PC-9 (cell line): ENCODE data around the gene MBP.

ENCODE experiments used
- EZH2 ChIP-seq: fragments of 200-600 bp; sonication (generic); IDR thresholded peaks from 2 replicates; pipeline ENCODE4 v1.8.0; 2017; ENCODE audit warnings: antibody characterized with exemption, low read depth
- TF ChIP-seq, protein P1 (sequence below): fragments of 200-600 bp; sonication (generic); conservative IDR thresholded peaks from 2 replicates; pipeline ENCODE4 v1.6.1; 2017; ENCODE audit warnings: mixed run types, antibody characterized with exemption, mild to moderate bottlenecking, moderate library complexity

DNA sequence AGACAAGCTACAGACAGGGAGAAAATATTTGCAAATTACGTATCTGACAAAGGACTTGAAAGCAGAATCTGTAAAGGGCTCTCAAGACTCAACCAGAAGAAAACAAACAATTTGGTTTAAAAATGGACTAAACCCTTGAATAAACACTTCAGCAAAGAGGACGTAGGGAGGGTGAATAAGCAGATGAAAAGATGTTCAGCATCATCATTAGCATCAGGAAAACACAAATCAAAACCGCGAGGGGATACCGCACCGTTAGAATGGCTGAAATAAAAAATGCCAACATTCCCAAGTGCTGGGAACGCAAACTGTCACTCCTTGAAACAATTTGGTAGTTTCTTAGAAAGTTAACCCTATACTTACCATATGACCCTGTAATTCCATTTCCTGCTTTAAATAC is 136.7 kb downstream of the MBP start:
- TF ChIP-seq, protein P1, sequence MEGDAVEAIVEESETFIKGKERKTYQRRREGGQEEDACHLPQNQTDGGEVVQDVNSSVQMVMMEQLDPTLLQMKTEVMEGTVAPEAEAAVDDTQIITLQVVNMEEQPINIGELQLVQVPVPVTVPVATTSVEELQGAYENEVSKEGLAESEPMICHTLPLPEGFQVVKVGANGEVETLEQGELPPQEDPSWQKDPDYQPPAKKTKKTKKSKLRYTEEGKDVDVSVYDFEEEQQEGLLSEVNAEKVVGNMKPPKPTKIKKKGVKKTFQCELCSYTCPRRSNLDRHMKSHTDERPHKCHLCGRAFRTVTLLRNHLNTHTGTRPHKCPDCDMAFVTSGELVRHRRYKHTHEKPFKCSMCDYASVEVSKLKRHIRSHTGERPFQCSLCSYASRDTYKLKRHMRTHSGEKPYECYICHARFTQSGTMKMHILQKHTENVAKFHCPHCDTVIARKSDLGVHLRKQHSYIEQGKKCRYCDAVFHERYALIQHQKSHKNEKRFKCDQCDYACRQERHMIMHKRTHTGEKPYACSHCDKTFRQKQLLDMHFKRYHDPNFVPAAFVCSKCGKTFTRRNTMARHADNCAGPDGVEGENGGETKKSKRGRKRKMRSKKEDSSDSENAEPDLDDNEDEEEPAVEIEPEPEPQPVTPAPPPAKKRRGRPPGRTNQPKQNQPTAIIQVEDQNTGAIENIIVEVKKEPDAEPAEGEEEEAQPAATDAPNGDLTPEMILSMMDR, result no peak
- TF ChIP-seq EZH2, result no peak
